PFSK-1 (cell line): Measurements from ENCODE around the gene RASGRP4.

Source experiments
- REST ChIP-seq, 2 experiments: IDR thresholded peaks; 2 replicates each; pipeline versions ENCODE4 v1.6.1 to v1.8.0; 2011 to 2012; ENCODE audit warnings: low read depth in 2 of 2, low read length in 2 of 2, control low read depth in 1 of 2, inconsistent platforms in 1 of 2, mild to moderate bottlenecking in 1 of 2, moderate library complexity in 1 of 2; ENCODE audit not compliant: insufficient read depth in 1 of 2
- TAF1 ChIP-seq: IDR thresholded peaks from 2 replicates; pipeline ENCODE4 v1.6.1; 2012; ENCODE audit warnings: low read length, control low read depth, borderline replicate concordance; ENCODE audit not compliant: insufficient read depth

- TF ChIP-seq TAF1 (no peak), REST (IDR thresholded peaks at IDR 0.05; ENCODE audit: insufficient read depth in 1 of 2, low read depth in 2 of 2, low read length in 2 of 2) (no peak)
These were observed 65.0 kb downstream of the RASGRP4 start for GRCh38 chr19:38360839-38361631.
